ENCODE results near the gene LAMB4. TPM values are rescaled to one million over a fixed set of nuclear protein-coding genes. Genes with fewer than 3 reads are reported as not detected.

LAMB4 gene
- total and polyA plus RNA-seq, 2 donors (not counting 1 experiment from before 2014, with no cell fraction given): not detected

GRCh38 chr7:108062250-108063014 is 67.7 kb downstream of the LAMB4 start:
- Histone ChIP-seq H3K4me1 (ENCODE audit: control insufficient read depth in 2 of 2, insufficient read depth in 2 of 2, low read length in 2 of 2) (no peaks in the 10 kb centered on the region), H3K9me3 (ENCODE audit: control extremely low read depth in 1 of 3, control insufficient read depth in 2 of 3, insufficient read depth in 1 of 3, low read length in 2 of 3) (no peaks in the 10 kb centered on the region), H2AFZ (ENCODE audit: insufficient read depth, low read depth, low read length, poor library complexity, severe bottlenecking) (no peak overlapping the region), H3K27ac (ENCODE audit: low read length in 2 of 2) (no peak overlapping the region), H3K4me2 (replicated peaks; ENCODE audit: low read depth, low read length, poor library complexity, severe bottlenecking) (no peak overlapping the region), H3K79me2 (ENCODE audit: control insufficient read depth, insufficient read depth, low read length) (no peaks in the 10 kb centered on the region), H3K9ac (ENCODE audit: low read length) (no peak overlapping the region), H3K27me3 (replicated peaks in 1 of 4; ENCODE audit: control extremely low read depth in 1 of 4, control insufficient read depth in 3 of 4, insufficient read depth in 4 of 4, low read length in 3 of 4) (no peaks in the 10 kb centered on the region), H3K36me3 (replicated peaks in 1 of 2; ENCODE audit: control extremely low read depth in 1 of 2, control insufficient read depth in 1 of 2, extremely low read depth in 1 of 2, insufficient read depth in 2 of 2, low read length in 1 of 2) (no peaks in the 10 kb centered on the region), H3K4me3 (ENCODE audit: control extremely low read depth in 1 of 5, extremely low read depth in 1 of 5, insufficient read depth in 1 of 5, low read depth in 2 of 5, low read length in 4 of 5) (no peak overlapping the region), H4K20me1 (ENCODE audit: control insufficient read depth, insufficient read depth, low read length, poor library complexity, severe bottlenecking) (no peaks in the 10 kb centered on the region)
- H3K4me3 Mint-ChIP-seq: no peak overlapping the region
- DNase-seq (no peak), ATAC-seq (ENCODE audit: low read depth) (no peak)
- no peaks in the 10 kb centered on the region for H3K4me1 Mint-ChIP-seq
- H3K27ac Mint-ChIP-seq: no peak overlapping the region
- intact Hi-C loops (cut with micrococcal nuclease): no loop called here
- H3K9me3 Mint-ChIP-seq (ENCODE audit: insufficient read depth): no peaks in the 10 kb centered on the region
- ChIA-PET CTCF (no interaction called here), POLR2A (no interaction called here)
- WGBS (ENCODE audit: insufficient coverage): 78% methylated on average over 3 of the region's 5 CpGs
- TF ChIP-seq CTCF (IDR thresholded peaks at IDR 0.05): no peak
- no peak for TF ChIP-seq EZH2 (IDR thresholded peaks at IDR 0.05; ENCODE audit: borderline replicate concordance, insufficient read depth, low read depth, low read length, poor library complexity, severe bottlenecking)
- H3K27me3 Mint-ChIP-seq: peaks cover 18% of the 10 kb centered on the region

- Mint-ChIP-seq H3K9me3 (ENCODE audit: insufficient read depth) (no peaks in the 10 kb centered on the region), H3K27ac (no peak overlapping the region), H3K4me1 (no peaks in the 10 kb centered on the region), H3K27me3 (peaks cover 27% of the 10 kb centered on the region), H3K4me3 (no peak overlapping the region)
- H3K4me1 ChIP-seq (ENCODE audit: control insufficient read depth in 2 of 2, insufficient read depth in 2 of 2, low read length in 2 of 2): no peaks in the 10 kb centered on the region
- no peaks in the 10 kb centered on the region for H4K20me1 ChIP-seq (ENCODE audit: control insufficient read depth, insufficient read depth, low read length, poor library complexity, severe bottlenecking)
- no peaks in the 10 kb centered on the region for H3K27me3 ChIP-seq (replicated peaks in 1 of 4; ENCODE audit: control extremely low read depth in 1 of 4, control insufficient read depth in 3 of 4, insufficient read depth in 4 of 4, low read length in 3 of 4)
- H2AFZ ChIP-seq (ENCODE audit: insufficient read depth, low read depth, low read length, poor library complexity, severe bottlenecking): no peak overlapping the region
- ATAC-seq (ENCODE audit: low read depth) (no peak), DNase-seq (no peak)
- H3K79me2 ChIP-seq (ENCODE audit: control insufficient read depth, insufficient read depth, low read length): no peaks in the 10 kb centered on the region
- ChIA-PET CTCF (no interaction called here), POLR2A (no interaction called here)
- H3K4me2 ChIP-seq (replicated peaks; ENCODE audit: low read depth, low read length, poor library complexity, severe bottlenecking): no peak overlapping the region
- TF ChIP-seq EZH2 (IDR thresholded peaks at IDR 0.05; ENCODE audit: borderline replicate concordance, insufficient read depth, low read depth, low read length, poor library complexity, severe bottlenecking): no peak
- no peak for TF ChIP-seq CTCF (IDR thresholded peaks at IDR 0.05)
- no peaks in the 10 kb centered on the region for H3K9me3 ChIP-seq (ENCODE audit: control extremely low read depth in 1 of 3, control insufficient read depth in 2 of 3, insufficient read depth in 1 of 3, low read length in 2 of 3)
- 92% methylated on average over 4 of the region's 6 CpGs for WGBS (ENCODE audit: insufficient coverage)
- H3K4me3 ChIP-seq (ENCODE audit: control extremely low read depth in 1 of 5, extremely low read depth in 1 of 5, insufficient read depth in 1 of 5, low read depth in 2 of 5, low read length in 4 of 5): no peak overlapping the region
- intact Hi-C loops (cut with micrococcal nuclease): no loop called here
- H3K9ac ChIP-seq (ENCODE audit: low read length): no peak overlapping the region
- no peak overlapping the region for H3K27ac ChIP-seq (ENCODE audit: low read length in 2 of 2)
- H3K36me3 ChIP-seq (replicated peaks in 1 of 2; ENCODE audit: control extremely low read depth in 1 of 2, control insufficient read depth in 1 of 2, extremely low read depth in 1 of 2, insufficient read depth in 2 of 2, low read length in 1 of 2): no peaks in the 10 kb centered on the region
These were observed 70.6 kb downstream of the LAMB4 start for GRCh38 chr7:108059526-108059925.
